Vagina (tissue), 2 donors: ENCODE results near the gene CASKIN1. TPM values are rescaled to one million over a fixed set of nuclear protein-coding genes. Genes with fewer than 3 reads are reported as not detected.

ENCODE experiments used
- DNase-seq, 2 donors: peaks; one replicate each; pipeline ENCODE4 v3.0.0-alpha.2; 2017; ENCODE audit errors: extremely low spot score in 2 of 2
- H3K27ac ChIP-seq: fragments of 200-600 bp; sonication (generic); one replicate; pipeline ENCODE4 v1.5.1; 2019
- H3K27me3 ChIP-seq: fragments of 200-600 bp; sonication (generic); one replicate; pipeline ENCODE4 v1.5.1; 2019
- H3K36me3 ChIP-seq, 2 donors: fragments of 200-600 bp; sonication (generic); one replicate each; pipeline ENCODE4 v1.5.1; 2017 to 2019
- H3K4me1 ChIP-seq: fragments of 200-600 bp; sonication (generic); one replicate; pipeline ENCODE4 v1.5.1; 2019
- H3K4me3 ChIP-seq, 2 donors: fragments of 200-600 bp; sonication (generic); 1 replicate in 1 of 2; 2 replicates in 1 of 2; pipeline ENCODE4 v1.5.1; 2016 to 2019
- H3K9me3 ChIP-seq: fragments of 200-600 bp; sonication (generic); one replicate; pipeline ENCODE4 v1.5.1; 2019
- POLR2A ChIP-seq, 2 donors: fragments of 450-650 bp; IDR thresholded peaks; one replicate each; pipeline ENCODE4 v1.6.1; 2017; ENCODE audit warnings: antibody characterized with exemption in 2 of 2, mild to moderate bottlenecking in 2 of 2, moderate library complexity in 2 of 2
- POLR2AphosphoS5 ChIP-seq, 2 donors: sonication (generic); formaldehyde crosslinking; IDR thresholded peaks; one replicate each; pipeline ENCODE4 v1.9.0; 2017; ENCODE audit warnings: antibody characterized with exemption in 2 of 2, mild to moderate bottlenecking in 2 of 2, low read depth in 1 of 2; ENCODE audit not compliant: insufficient read depth in 1 of 2
- intact Hi-C: fragments of 100-400 bp; cut with DNase I; formaldehyde crosslinking; loops from one replicate; pipeline ENCODE4 v1.15.1; 2023
- total RNA-seq: library from RNA; depleted of rRNA; stranded (reverse); fragments of >200 nt; gene quantifications from one replicate; pipeline ENCODE4 v1.2.3, GENCODE V29; 2016
- TF ChIP-seq, protein P1 (sequence below), 3 experiments: fragments of 450-650 bp in 2 of 3; fragments of 200-600 bp in 1 of 3; sonication (generic) in 1 of 3; IDR thresholded peaks; one replicate each; pipeline ENCODE4 v1.5.1; 2017 to 2019; ENCODE audit warnings: antibody characterized with exemption in 3 of 3, mild to moderate bottlenecking in 2 of 3, moderate library complexity in 2 of 3

CASKIN1 gene
- total RNA-seq, 1 donor from 2014 or later: 0.25 TPM

DNA sequence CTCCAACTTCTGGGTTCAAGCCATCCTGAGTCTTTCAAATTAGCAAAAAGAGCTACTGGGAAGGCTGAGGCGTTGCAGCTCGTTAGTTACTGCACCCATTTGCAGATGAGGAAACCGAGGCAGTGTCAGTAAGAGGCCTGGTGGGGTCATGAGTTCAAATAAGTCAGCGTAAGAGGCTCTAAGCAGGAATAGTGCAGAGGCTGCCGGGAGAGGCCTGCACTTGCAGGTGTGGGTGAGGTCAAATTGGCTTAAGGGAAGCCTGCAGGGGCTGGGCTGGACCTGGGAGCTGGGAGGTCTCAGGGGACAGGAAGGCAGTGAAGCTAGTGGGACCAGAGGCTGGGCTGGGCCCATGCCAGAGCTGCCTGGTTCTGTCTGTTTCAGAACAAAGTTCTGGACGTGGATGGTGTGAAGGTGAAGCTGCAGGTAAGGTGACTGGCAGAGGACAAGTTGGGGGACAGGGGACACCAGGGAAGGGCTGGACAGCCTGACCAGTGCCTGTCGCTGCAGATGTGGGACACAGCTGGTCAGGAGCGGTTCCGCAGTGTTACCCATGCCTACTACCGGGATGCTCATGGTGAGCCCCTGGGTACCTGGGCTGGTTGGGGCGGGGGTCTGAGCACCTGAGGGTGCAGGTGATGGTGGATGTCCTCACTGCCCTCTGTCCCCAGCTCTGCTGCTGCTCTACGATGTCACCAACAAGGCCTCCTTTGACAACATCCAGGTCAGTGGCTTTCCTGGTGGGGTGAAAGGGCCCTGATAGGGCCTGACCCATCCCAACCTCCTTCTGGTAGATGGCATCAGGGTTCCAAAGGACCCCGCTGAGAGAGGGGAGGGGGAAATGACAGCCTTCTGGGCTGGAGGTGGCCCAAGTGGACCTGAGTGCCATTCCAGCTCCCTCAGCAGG, 45.0 kb downstream of the CASKIN1 start:
- DNase-seq: no peak
- Histone ChIP-seq H3K36me3 (no peaks in the 10 kb centered on the region), H3K9me3 (no peaks in the 10 kb centered on the region), H3K4me3 (no peak overlapping the region), H3K27ac (no peak overlapping the region), H3K4me1 (peaks cover 77% of the 10 kb centered on the region), H3K27me3 (no peaks in the 10 kb centered on the region)
- TF ChIP-seq POLR2AphosphoS5 (IDR thresholded peaks at IDR 0.05; ENCODE audit: insufficient read depth in 1 of 2, low read depth in 1 of 2): no peak
- no peak for TF ChIP-seq POLR2A (IDR thresholded peaks at IDR 0.05)
- TF ChIP-seq, protein P1, sequence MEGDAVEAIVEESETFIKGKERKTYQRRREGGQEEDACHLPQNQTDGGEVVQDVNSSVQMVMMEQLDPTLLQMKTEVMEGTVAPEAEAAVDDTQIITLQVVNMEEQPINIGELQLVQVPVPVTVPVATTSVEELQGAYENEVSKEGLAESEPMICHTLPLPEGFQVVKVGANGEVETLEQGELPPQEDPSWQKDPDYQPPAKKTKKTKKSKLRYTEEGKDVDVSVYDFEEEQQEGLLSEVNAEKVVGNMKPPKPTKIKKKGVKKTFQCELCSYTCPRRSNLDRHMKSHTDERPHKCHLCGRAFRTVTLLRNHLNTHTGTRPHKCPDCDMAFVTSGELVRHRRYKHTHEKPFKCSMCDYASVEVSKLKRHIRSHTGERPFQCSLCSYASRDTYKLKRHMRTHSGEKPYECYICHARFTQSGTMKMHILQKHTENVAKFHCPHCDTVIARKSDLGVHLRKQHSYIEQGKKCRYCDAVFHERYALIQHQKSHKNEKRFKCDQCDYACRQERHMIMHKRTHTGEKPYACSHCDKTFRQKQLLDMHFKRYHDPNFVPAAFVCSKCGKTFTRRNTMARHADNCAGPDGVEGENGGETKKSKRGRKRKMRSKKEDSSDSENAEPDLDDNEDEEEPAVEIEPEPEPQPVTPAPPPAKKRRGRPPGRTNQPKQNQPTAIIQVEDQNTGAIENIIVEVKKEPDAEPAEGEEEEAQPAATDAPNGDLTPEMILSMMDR (IDR thresholded peaks at IDR 0.05): no peak
- intact Hi-C loops: loop anchor here (10.0 kb wide), 1 partner anchor 363 kb away; the partner anchor contains the start of gene ATP6V0C

DNA sequence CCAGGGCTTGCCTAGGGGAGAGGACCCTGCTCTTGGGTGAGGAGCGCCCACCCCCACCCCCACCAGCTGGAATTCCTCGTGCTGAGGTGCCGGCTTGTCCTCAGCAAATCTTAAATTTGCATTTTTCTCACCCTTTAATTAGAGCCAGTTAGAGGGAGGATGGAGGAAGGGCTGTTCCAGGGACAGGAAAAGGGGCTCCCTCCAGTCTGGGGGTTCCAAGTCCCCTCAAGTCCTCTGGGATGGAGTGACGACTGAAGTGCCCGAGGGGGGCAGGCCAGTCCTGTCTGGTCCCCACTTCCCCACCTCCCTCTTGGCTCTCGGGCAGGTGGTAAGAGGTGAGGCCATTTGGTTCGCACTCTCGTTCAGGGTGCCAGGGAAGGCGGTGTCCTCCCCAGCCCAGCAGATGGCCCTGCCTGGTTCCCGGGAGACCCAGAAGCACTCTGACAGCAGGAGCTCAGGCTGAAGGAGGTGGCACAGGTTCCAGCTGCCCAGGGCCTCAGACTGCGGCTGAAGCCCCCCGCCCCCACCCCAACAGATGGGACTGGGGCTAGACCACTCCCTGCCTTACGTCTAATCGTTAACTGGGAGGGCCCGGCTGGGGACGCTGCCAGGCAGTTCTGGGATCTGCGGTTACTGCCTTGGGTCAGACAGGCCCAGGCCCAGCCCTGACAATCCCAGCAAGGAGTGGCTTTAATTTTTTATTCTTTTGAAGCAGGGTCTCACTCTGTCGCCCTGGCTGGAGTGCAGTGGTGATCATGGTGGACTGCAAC, 45.8 kb downstream of the CASKIN1 start:
- H3K4me1 ChIP-seq: peaks cover 72% of the 10 kb centered on the region
- TF ChIP-seq, protein P1 (IDR thresholded peaks at IDR 0.05): no peak
- TF ChIP-seq POLR2AphosphoS5 (IDR thresholded peaks at IDR 0.05; ENCODE audit: insufficient read depth in 1 of 2, low read depth in 1 of 2): no peak
- DNase-seq: no peak
- H3K27ac ChIP-seq: no peak overlapping the region
- no peaks in the 10 kb centered on the region for H3K36me3 ChIP-seq
- no peak overlapping the region for H3K4me3 ChIP-seq
- intact Hi-C loops: loop anchor here (10.0 kb wide), 1 partner anchor 364 kb away; the partner anchor contains the start of gene ATP6V0C
- H3K9me3 ChIP-seq: no peaks in the 10 kb centered on the region
- no peaks in the 10 kb centered on the region for H3K27me3 ChIP-seq

DNA sequence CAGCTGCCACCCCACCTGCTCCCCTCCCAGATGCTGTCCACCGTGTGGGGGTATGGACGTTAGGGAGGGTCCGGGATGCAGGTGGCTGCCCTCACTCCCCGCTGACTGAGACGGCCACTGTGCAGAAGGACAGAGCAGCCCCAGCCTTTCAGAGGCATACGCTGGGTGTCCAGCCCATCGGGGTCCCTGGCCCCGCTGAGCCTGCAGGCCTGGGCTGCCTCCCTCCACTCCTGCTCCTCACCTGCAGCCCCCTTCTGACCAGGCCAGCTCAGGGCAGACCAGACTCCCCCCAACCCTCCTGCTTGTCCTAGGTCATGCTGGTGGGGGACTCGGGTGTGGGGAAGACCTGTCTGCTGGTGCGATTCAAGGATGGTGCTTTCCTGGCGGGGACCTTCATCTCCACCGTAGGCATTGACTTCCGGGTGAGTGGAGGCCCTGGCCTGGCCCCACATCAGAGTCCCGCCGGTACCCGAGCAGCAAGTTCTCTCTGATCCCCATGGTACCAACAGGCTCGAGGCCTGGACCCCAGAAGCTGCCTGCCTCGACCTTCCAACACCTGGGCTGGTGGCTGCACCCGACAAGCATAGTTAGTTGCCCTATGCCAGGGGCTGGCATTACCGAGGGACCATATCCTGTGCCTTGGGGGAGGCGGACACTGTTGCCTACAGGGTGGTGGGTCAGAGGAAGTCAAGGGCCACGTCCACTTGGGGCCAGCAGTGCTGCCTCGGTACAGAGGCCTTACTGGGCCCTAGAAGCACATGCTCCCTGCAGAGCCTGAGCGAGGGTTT, 46.6 kb downstream of the CASKIN1 start:
- peaks cover 72% of the 10 kb centered on the region for H3K4me1 ChIP-seq
- H3K27ac ChIP-seq: no peak overlapping the region
- no peak for DNase-seq
- no peak overlapping the region for H3K4me3 ChIP-seq
- H3K9me3 ChIP-seq: no peaks in the 10 kb centered on the region
- intact Hi-C loops: loop anchor here (10.0 kb wide), 1 partner anchor 365 kb away; the partner anchor contains the start of gene ATP6V0C
- TF ChIP-seq POLR2A (IDR thresholded peaks at IDR 0.05) (no peak), POLR2AphosphoS5 (IDR thresholded peaks at IDR 0.05; ENCODE audit: insufficient read depth in 1 of 2, low read depth in 1 of 2) (no peak)
- TF ChIP-seq, protein P1 (IDR thresholded peaks at IDR 0.05): no peak
- H3K36me3 ChIP-seq: no peaks in the 10 kb centered on the region
- no peaks in the 10 kb centered on the region for H3K27me3 ChIP-seq

DNA sequence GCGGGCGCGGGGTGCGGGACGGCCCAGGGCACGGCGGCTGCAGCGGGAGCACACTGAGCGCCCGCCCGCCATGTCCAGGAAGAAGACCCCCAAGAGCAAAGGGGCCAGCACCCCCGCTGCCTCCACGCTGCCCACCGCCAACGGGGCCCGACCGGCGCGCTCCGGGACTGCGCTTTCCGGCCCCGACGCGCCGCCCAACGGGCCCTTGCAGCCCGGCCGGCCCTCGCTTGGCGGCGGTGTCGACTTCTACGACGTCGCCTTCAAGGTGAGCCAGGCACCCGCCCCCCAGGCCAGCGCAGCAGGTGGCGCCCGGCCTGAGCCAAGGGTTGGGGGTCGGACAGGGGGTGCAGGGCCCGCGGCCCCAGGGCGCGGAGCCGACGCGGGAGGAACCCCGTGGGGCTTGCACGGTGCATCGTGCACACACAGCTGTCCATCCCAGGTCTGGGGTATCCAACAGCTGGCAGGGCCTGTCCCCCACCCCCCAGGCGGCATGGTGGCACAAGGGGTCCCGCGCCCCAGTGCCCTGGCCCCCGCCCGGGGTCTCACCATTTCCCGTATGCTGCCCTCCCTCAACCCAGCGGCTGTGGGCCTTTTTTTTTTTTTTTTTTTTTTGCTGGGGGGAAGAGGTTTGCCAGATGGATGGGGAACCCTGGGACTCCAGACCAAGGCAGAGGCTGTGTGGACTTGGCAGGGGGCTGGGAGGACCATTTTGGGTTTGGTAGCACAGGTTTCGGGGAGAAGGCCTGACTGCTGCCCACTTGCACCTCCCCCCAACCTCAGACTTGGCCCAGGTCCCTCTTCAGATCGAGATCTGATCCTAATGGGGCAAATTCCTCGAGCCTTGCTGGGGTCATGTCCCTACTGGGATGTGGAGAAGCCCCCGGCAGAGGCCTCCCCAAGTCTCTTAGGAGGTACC, 47.4 kb downstream of the CASKIN1 start:
- TF ChIP-seq POLR2A (IDR thresholded peaks at IDR 0.05): no peak
- TF ChIP-seq POLR2AphosphoS5 (IDR thresholded peaks at IDR 0.05; ENCODE audit: insufficient read depth in 1 of 2, low read depth in 1 of 2): no peak
- TF ChIP-seq, protein P1 (IDR thresholded peaks at IDR 0.05): no peak

More for the DNA sequence above, 47.4 kb downstream of the CASKIN1 start:
- no peaks in the 10 kb centered on the region for H3K9me3 ChIP-seq
- peaks cover 63% of the 10 kb centered on the region for H3K4me1 ChIP-seq
- no peaks in the 10 kb centered on the region for H3K36me3 ChIP-seq
- H3K27ac ChIP-seq: no peak overlapping the region
- intact Hi-C loops: no loop called here
- no peak for DNase-seq
- peak overlapping the region; percentile 45 to 63 for H3K4me3 ChIP-seq
- H3K27me3 ChIP-seq: no peaks in the 10 kb centered on the region
